Neuron (in vitro differentiated cells): ENCODE results near the gene ARPIN.
A peak's percentile ranks its signal among the peaks of the same experiment; 100 is the strongest.
"Not testable (repeated sequence)": the region's sequence is repeated elsewhere in the genome, so short reads cannot be mapped to it uniquely, and the experiment has no call there.

Experiments used
- H2AFZ ChIP-seq: one replicate; pipeline ENCODE4 v1.6.1; 2013; ENCODE audit warnings: low read depth, mild to moderate bottlenecking, inconsistent platforms, low read length, moderate library complexity
- H3K27me3 ChIP-seq: one replicate; pipeline ENCODE4 v1.6.1; 2013; ENCODE audit warnings: low read length; ENCODE audit not compliant: insufficient read depth
- H3K36me3 ChIP-seq: one replicate; pipeline ENCODE4 v1.6.1; 2013; ENCODE audit warnings: low read length; ENCODE audit not compliant: insufficient read depth
- H3K4me1 ChIP-seq: one replicate; pipeline ENCODE4 v1.6.1; 2013; ENCODE audit warnings: low read length; ENCODE audit not compliant: insufficient read depth
- H3K4me3 ChIP-seq: 2 replicates; pipeline ENCODE4 v1.5.1; 2013; ENCODE audit warnings: mild to moderate bottlenecking, low read length, moderate library complexity
- H3K9me3 ChIP-seq: one replicate; pipeline ENCODE4 v1.6.1; 2013; ENCODE audit warnings: low read length

ARPIN gene

DNA sequence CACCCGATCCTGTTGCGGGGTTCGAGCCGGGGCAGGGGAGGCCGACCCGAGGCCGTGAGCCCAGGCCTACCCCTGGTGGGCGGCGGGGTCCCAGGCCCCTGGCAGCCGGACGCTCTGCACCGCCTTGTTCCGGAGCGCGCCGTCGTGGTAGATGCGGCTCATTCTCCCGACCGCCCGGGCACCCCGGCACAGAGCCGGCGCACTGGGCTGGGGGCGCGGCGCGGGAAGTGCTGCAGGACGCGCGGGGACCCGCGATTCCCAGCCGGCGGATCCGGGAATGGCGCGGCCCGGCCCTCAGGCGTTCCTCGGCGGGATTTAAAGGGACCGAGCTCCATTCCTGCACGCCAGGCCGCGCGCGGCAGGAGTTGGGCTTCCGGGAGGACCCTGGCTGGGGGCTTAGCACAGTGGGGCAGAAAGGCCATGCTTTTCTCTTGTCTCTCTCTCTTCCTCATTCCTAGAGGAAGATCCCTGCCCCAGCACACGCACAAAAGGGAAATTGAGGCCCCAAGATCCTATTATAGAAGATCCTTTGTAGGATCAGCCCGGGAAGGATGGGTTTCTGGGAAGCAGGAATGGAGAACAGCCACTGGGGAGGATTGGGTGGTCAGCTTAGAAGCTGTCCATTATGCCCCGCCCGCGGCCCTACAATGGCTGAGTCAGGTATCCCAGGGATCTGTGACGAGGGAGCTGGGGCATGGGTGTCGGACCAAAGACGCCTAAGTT lies at the start of gene ARPIN:
Gene ARPIN, minus strand, starts transcription at position 279 of the 723 bp plus-strand sequence. Its CDS starts 117 bp downstream, at position 162.
- peak within 1 kb of the TSS; percentile 67 for H3K4me3 ChIP-seq
- H2AFZ ChIP-seq, result peak within 1 kb of the TSS; percentile 100
- H3K9me3 ChIP-seq, result no peaks in the 10 kb centered on the region
- H3K4me1 ChIP-seq, result peaks cover 11% of the 10 kb centered on the region
- H3K27me3 ChIP-seq, result no peaks in the 10 kb centered on the region
- peaks cover 15% of the 10 kb centered on the region for H3K36me3 ChIP-seq

GRCh38 chr15:89958107-89958805 lies 45.5 kb upstream of the ARPIN start:
- no peak overlapping the region for H3K4me3 ChIP-seq

GRCh38 chr15:89955449-89955998 lies 42.8 kb upstream of the ARPIN start:
- H3K4me1 ChIP-seq, H3K4me3 ChIP-seq, H3K36me3 ChIP-seq, H2AFZ ChIP-seq, H3K27me3 ChIP-seq, H3K9me3 ChIP-seq: not testable (repeated sequence)

More at GRCh38 chr15:89958107-89958805, 45.5 kb upstream of the ARPIN start:
- H3K4me1 ChIP-seq, result no peaks in the 10 kb centered on the region
- H3K36me3 ChIP-seq, result no peaks in the 10 kb centered on the region
- H2AFZ ChIP-seq, result no peak overlapping the region
- H3K9me3 ChIP-seq, result no peaks in the 10 kb centered on the region
- no peaks in the 10 kb centered on the region for H3K27me3 ChIP-seq

- Histone ChIP-seq H3K4me1 (no peaks in the 10 kb centered on the region), H3K9me3 (no peaks in the 10 kb centered on the region), H3K4me3 (no peak overlapping the region), H3K36me3 (no peaks in the 10 kb centered on the region), H2AFZ (no peak overlapping the region), H3K27me3 (no peaks in the 10 kb centered on the region)
Measured at GRCh38 chr15:89954541-89954940, 41.8 kb upstream of the ARPIN start.

DNA sequence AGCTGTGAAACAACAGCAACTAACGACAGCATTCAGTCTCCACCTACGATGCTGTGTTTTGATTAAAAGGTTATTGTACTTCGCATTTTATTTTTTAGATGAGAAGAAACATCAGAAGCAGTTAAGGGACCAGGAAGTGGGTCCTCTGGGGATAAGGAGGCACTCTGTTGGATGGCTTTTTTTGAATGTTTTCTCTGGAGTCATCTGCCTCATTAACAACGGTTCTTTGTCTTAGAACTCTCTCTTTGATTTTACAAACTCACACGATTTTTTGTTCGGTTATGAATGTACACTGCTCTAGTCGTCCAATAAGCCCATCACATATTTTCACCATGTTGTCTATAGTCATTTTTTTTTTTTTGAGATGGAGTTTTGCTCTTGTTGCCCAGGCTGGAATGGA lies 36.0 kb upstream of the ARPIN start:
- no peaks in the 10 kb centered on the region for H3K36me3 ChIP-seq
- H2AFZ ChIP-seq, result no peak overlapping the region
- no peaks in the 10 kb centered on the region for H3K4me1 ChIP-seq
- H3K4me3 ChIP-seq, result no peak overlapping the region
- no peaks in the 10 kb centered on the region for H3K9me3 ChIP-seq
- no peaks in the 10 kb centered on the region for H3K27me3 ChIP-seq

- Histone ChIP-seq H3K4me1 (no peaks in the 10 kb centered on the region), H3K27me3 (no peaks in the 10 kb centered on the region), H2AFZ (no peak overlapping the region)
Measured at GRCh38 chr15:89947385-89947784, 34.6 kb upstream of the ARPIN start.

DNA sequence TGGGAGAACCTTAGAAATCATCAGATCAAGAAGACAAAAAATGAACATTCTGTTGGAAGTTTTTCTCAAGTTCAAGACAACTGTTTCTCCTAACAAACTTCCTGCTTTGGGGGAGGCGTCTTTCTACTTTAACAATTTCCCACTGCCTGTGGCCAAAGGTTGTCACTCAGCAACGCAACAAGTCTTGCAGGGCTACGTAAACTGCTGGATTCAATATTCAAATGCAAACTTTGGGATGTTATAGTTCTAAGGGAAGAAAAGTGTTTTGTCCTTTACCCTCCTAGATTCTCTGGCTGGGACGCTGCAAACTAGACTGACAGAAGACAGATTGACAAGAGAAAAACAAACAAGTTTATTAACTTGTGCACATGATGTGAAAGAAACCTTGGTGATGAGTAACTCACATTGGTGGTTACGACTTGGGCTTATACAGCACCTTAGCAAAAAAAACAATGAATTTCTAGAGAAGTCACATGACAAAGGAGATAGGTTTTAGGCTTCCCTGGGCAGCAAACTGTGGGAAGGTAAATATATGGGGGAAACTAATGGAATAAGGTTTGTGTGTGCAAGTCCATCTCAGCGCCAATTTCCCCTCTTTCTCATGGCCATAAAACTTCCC lies 34.0 kb upstream of the ARPIN start:
- Histone ChIP-seq H2AFZ (no peak overlapping the region), H3K36me3 (no peaks in the 10 kb centered on the region), H3K27me3 (no peaks in the 10 kb centered on the region), H3K9me3 (no peaks in the 10 kb centered on the region), H3K4me1 (no peaks in the 10 kb centered on the region), H3K4me3 (no peak overlapping the region)

More at GRCh38 chr15:89947385-89947784, 34.6 kb upstream of the ARPIN start:
- Histone ChIP-seq H3K9me3 (no peaks in the 10 kb centered on the region), H3K4me3 (no peak overlapping the region), H3K36me3 (no peaks in the 10 kb centered on the region)

- not testable (repeated sequence) for H3K27me3 ChIP-seq, H2AFZ ChIP-seq, H3K4me1 ChIP-seq, H3K36me3 ChIP-seq, H3K4me3 ChIP-seq, H3K9me3 ChIP-seq
Measured at GRCh38 chr15:89943721-89944120, 31.0 kb upstream of the ARPIN start.

- no peaks in the 10 kb centered on the region for H3K4me1 ChIP-seq
Measured at GRCh38 chr15:89939910-89940309, 27.2 kb upstream of the ARPIN start.

GRCh38 chr15:89939377-89939776 lies 26.6 kb upstream of the ARPIN start:
- not testable (repeated sequence) for H3K4me1 ChIP-seq

More at GRCh38 chr15:89939910-89940309, 27.2 kb upstream of the ARPIN start:
- Histone ChIP-seq H3K9me3 (no peaks in the 10 kb centered on the region), H3K4me3 (no peak overlapping the region), H3K27me3 (peaks cover 5% of the 10 kb centered on the region), H3K36me3 (no peaks in the 10 kb centered on the region), H2AFZ (no peak overlapping the region)

DNA sequence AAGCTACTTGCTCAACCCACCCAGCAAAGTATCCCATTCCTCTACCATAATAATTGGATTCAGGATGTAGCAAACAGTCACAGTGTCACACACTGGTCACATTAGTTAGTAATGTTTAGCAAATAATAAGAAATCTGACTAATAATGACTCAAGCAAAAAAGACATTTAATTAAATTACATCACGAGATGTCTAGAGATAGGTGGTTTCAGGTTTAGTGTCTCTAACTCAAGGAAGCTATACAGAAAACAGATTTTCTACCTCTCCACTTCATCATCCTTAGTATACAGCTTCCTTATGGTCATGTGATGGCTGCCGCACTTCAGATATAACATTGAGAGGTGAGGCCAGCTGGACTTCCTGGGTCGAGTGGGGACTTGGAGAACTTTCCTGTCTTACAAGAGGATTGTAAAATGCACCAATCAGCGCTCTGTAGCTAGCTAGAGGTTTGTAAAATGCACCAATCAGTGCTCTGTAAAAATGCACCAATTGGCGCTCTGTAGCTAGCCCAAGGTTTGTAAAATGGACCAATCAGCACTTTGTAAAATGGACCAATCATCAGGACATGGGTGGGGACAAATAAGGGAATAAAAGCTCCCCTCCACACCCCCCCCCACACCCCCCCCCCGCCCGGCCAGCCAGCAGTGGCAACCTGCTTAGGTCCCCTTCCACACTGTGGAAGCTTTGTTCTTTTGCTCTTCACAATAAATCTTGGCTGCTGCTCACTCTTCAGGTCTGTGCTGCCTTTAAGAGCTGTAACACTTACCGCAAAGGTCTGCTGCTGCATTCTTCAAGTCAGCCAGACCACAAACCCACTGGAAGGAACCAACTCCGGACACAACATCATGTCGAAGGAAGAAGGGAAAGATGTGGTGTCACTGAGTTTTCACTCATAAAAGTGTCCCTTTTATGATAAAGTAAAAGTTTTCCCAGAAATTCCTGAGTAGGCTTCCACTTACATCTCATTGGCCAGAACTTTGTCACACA lies 24.9 kb upstream of the ARPIN start:
- peaks cover 8% of the 10 kb centered on the region for H3K27me3 ChIP-seq
- no peaks in the 10 kb centered on the region for H3K36me3 ChIP-seq
- H3K9me3 ChIP-seq, result no peaks in the 10 kb centered on the region
- H2AFZ ChIP-seq, result no peak overlapping the region
- no peak overlapping the region for H3K4me3 ChIP-seq
- no peaks in the 10 kb centered on the region for H3K4me1 ChIP-seq

More at GRCh38 chr15:89939377-89939776, 26.6 kb upstream of the ARPIN start:
- not testable (repeated sequence) for H3K27me3 ChIP-seq, H3K9me3 ChIP-seq, H2AFZ ChIP-seq, H3K4me3 ChIP-seq, H3K36me3 ChIP-seq

DNA sequence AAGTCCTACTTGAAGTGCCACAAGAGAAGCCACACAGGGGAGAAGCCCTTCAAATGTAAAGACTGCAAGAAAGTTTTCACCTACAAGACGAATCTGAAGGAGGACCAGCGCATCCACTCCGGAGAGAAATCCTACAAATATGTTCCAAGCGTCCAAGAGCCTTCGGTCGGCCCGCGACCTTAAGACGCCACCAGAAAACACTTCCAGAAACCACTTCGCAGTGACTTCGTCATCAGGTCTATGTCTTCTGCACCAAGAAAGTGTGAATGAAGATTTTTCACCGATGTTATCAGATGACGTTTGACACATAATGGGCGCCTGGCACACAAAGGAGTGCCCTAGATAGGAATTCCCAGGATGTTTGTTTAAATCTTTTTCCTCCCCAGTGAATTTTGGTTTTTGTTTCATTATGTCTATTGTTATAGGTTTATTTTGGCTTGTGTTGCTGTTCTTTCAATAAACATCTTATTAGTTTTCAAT lies 24.1 kb upstream of the ARPIN start:
- no peaks in the 10 kb centered on the region for H3K9me3 ChIP-seq
- no peak overlapping the region for H2AFZ ChIP-seq
- no peaks in the 10 kb centered on the region for H3K36me3 ChIP-seq
- no peaks in the 10 kb centered on the region for H3K4me1 ChIP-seq
- H3K27me3 ChIP-seq, result peaks cover 8% of the 10 kb centered on the region
- H3K4me3 ChIP-seq, result no peak overlapping the region
